GM18508 (cell line): Measurements from ENCODE around the gene STH.

ENCODE experiments used
- ATAC-seq: cut with Tn5 transposase; IDR thresholded peaks from one replicate; pipeline ENCODE4 v1.9.1; 2021; ENCODE audit warnings: moderate number of reproducible peaks; ENCODE audit not compliant: insufficient read depth, unreplicated experiment

STH gene

GRCh38 chr17:46023783-46024388, 24.8 kb downstream of the STH start:
- no peak for ATAC-seq

GRCh38 chr17:46024590-46024989, 25.5 kb downstream of the STH start:
- no peak for ATAC-seq

- no peak for ATAC-seq
Measured at GRCh38 chr17:46025060-46025459, 26.0 kb downstream of the STH start.

GRCh38 chr17:46025510-46026165, 26.6 kb downstream of the STH start:
- no peak for ATAC-seq

- ATAC-seq: no peak
Measured at GRCh38 chr17:46026166-46027047, 27.4 kb downstream of the STH start.

GRCh38 chr17:46027048-46027975, 28.3 kb downstream of the STH start:
- ATAC-seq: no peak

- ATAC-seq: no peak
Measured at GRCh38 chr17:46027976-46028325, 28.9 kb downstream of the STH start.

GRCh38 chr17:46028374-46028773, 29.3 kb downstream of the STH start:
- no peak for ATAC-seq

GRCh38 chr17:46028981-46029565, 30.0 kb downstream of the STH start:
- ATAC-seq: no peak

- no peak for ATAC-seq
Measured at GRCh38 chr17:46029627-46030026, 30.6 kb downstream of the STH start.

- ATAC-seq: no peak
Measured at GRCh38 chr17:46030752-46031151, 31.7 kb downstream of the STH start.

- no peak for ATAC-seq
Measured at GRCh38 chr17:46031440-46031839, 32.4 kb downstream of the STH start.

- ATAC-seq: no peak
Measured at GRCh38 chr17:46031920-46032319, 32.9 kb downstream of the STH start.

GRCh38 chr17:46032909-46033308, 33.9 kb downstream of the STH start:
- ATAC-seq: no peak

- no peak for ATAC-seq
Measured at GRCh38 chr17:46033392-46033791, 34.3 kb downstream of the STH start.

- ATAC-seq: no peak
Measured at GRCh38 chr17:46035112-46035818, 36.2 kb downstream of the STH start.

GRCh38 chr17:46036491-46036890, 37.4 kb downstream of the STH start:
- no peak for ATAC-seq

- no peak for ATAC-seq
Measured at GRCh38 chr17:46037722-46038255, 38.7 kb downstream of the STH start.

- no peak for ATAC-seq
Measured at GRCh38 chr17:46038414-46038813, 39.4 kb downstream of the STH start.
